HepG2 (cell line): Measurements from ENCODE around the gene FECH. TPM values are rescaled to one million over a fixed set of nuclear protein-coding genes. Genes with fewer than 3 reads are reported as not detected.

Experiments
- ATAC-seq: fragments of 200-7000 bp; cut with Tn5 transposase; 3 replicates; pipeline ENCODE4 v1.9.1; 2020; ENCODE audit warnings: mild to moderate bottlenecking, moderate library complexity
- BruUV-seq: library from RNA; stranded (reverse); fragments of 400-500 nt; replicated peaks from 2 replicates; lab custom pipeline; 2021; lab: Mats Ljungman, UMichigan
- CTCF ChIA-PET: fragments of 300-600 bp; formaldehyde crosslinking; extraction: SDS; loops from one replicate; lab custom pipeline; 2021; ENCODE audit warnings: low total read pairs, inconsistent platforms, low intra/inter-chr PET ratio; lab: Yijun Ruan, JAX
- POLR2A ChIA-PET: fragments of 350-600 bp; sonication (Branson Sonifier 250); formaldehyde crosslinking; loops from one replicate; lab custom pipeline; 2020; ENCODE audit warnings: antibody characterized with exemption, inconsistent platforms; lab: Yijun Ruan, JAX
- DNase-seq: peaks from one replicate; pipeline ENCODE4 v3.0.0-alpha.2; 2015; ENCODE audit warnings: low spot score
- FAIRE-seq: peaks from 3 replicates; lab custom pipeline; 2011; peaks lifted over from hg19 to GRCh38; lab: Jason Lieb, UNC
- H2AFZ ChIP-seq: one replicate; pipeline ENCODE4 v1.6.1; 2011; ENCODE audit warnings: low read length, inconsistent platforms
- H3K27ac ChIP-seq: fragments of 300-600 bp; 3 replicates; pipeline ENCODE4 v1.8.0; 2011; ENCODE audit warnings: mixed run types, mild to moderate bottlenecking, mixed read lengths, low read length, inconsistent platforms; ENCODE audit not compliant: insufficient read depth; ENCODE audit errors: extremely low read length
- H3K27me3 ChIP-seq, 2 experiments: fragments of 200-600 bp in 1 of 2; 2 replicates in 1 of 2; 3 replicates in 1 of 2; pipeline versions ENCODE4 v1.6.0 to v1.8.0; 2011; ENCODE audit warnings: low read length in 2 of 2, mild to moderate bottlenecking in 2 of 2, moderate library complexity in 2 of 2, inconsistent platforms in 1 of 2; ENCODE audit not compliant: insufficient read depth in 2 of 2, control insufficient read depth in 1 of 2
- H3K36me3 ChIP-seq, 2 experiments: fragments of 200-600 bp in 1 of 2; replicated peaks in 1 of 2; 2 replicates in 1 of 2; 3 replicates in 1 of 2; pipeline versions ENCODE4 v1.5.1 to v1.8.0; 2011; ENCODE audit warnings: low read length in 2 of 2, inconsistent platforms in 1 of 2; ENCODE audit not compliant: insufficient read depth in 2 of 2, control insufficient read depth in 1 of 2
- H3K4me1 ChIP-seq: 2 replicates; pipeline ENCODE4 v1.5.1; 2012; ENCODE audit warnings: low read length, inconsistent platforms; ENCODE audit not compliant: insufficient read depth
- H3K4me2 ChIP-seq: 2 replicates; pipeline ENCODE4 v1.6.0; 2011; ENCODE audit warnings: low read depth, low read length, inconsistent platforms
- H3K4me3 ChIP-seq, 3 experiments: fragments of 200-600 bp in 1 of 3; sonication (generic), shearing (Covaris generic) in 1 of 3; replicated peaks in 1 of 3; 2 replicates each; pipeline ENCODE4 v1.5.1; 2011 to 2016; ENCODE audit warnings: low read length in 3 of 3, inconsistent platforms in 2 of 3, low read depth in 2 of 3, mild to moderate bottlenecking in 2 of 3, control low read depth in 1 of 3, mixed read lengths in 1 of 3; ENCODE audit not compliant: insufficient read depth in 1 of 3
- H3K79me2 ChIP-seq: one replicate; pipeline ENCODE4 v1.6.1; 2011; ENCODE audit warnings: low read length, inconsistent platforms; ENCODE audit not compliant: insufficient read depth
- H3K9ac ChIP-seq: 2 replicates; pipeline ENCODE4 v1.6.0; 2011; ENCODE audit warnings: mild to moderate bottlenecking, low read depth, low read length, inconsistent platforms; ENCODE audit not compliant: insufficient read depth
- H3K9me3 ChIP-seq: 2 replicates; pipeline ENCODE4 v1.5.1; 2012; ENCODE audit warnings: mild to moderate bottlenecking, low read length
- H4K20me1 ChIP-seq: 2 replicates; pipeline ENCODE4 v1.6.0; 2011; ENCODE audit warnings: inconsistent platforms, mild to moderate bottlenecking, low read length, moderate library complexity; ENCODE audit not compliant: insufficient read depth
- EZH2 ChIP-seq: conservative IDR thresholded peaks from 2 replicates; pipeline ENCODE4 v1.6.1; 2012; ENCODE audit warnings: mild to moderate bottlenecking, low read depth, low read length, moderate library complexity
- HNF4G ChIP-seq, 2 experiments: sonication (generic) in 1 of 2; formaldehyde crosslinking in 1 of 2; IDR thresholded peaks; 2 replicates each; pipeline versions ENCODE4 v1.4.0 to v1.6.1; 2011 to 2020; ENCODE audit warnings: borderline replicate concordance in 2 of 2, low read depth in 2 of 2, mild to moderate bottlenecking in 2 of 2, low read length in 1 of 2, missing genetic modification reagents in 1 of 2, moderate library complexity in 1 of 2
- HOXA7 ChIP-seq: sonication (generic); formaldehyde crosslinking; IDR thresholded peaks from 2 replicates; pipeline ENCODE4 v1.8.1; 2022; ENCODE audit warnings: mild to moderate bottlenecking, missing genetic modification reagents, moderate library complexity
- KAT2B ChIP-seq: fragments of 150-350 bp; IDR thresholded peaks from 2 replicates; pipeline ENCODE4 v1.6.1; 2014; ENCODE audit warnings: low read depth, low read length, borderline replicate concordance
- MED13 ChIP-seq: sonication (generic); formaldehyde crosslinking; IDR thresholded peaks from 2 replicates; pipeline ENCODE4 v1.5.0; 2020; ENCODE audit warnings: missing genetic modification reagents
- MEF2D ChIP-seq: sonication (generic); formaldehyde crosslinking; IDR thresholded peaks from 2 replicates; pipeline ENCODE4 v1.5.1; 2020; ENCODE audit warnings: mild to moderate bottlenecking, missing genetic modification reagents
- RAD21 ChIP-seq: fragments of 450-650 bp; formaldehyde crosslinking; IDR thresholded peaks from 2 replicates; pipeline ENCODE4 v1.5.0; 2020; ENCODE audit warnings: mild to moderate bottlenecking
- REPIN1 ChIP-seq: sonication (generic); formaldehyde crosslinking; IDR thresholded peaks from 2 replicates; pipeline ENCODE4 v1.8.0; 2022; ENCODE audit warnings: missing genetic modification reagents, low read depth, mild to moderate bottlenecking, borderline replicate concordance
- RFXAP ChIP-seq: sonication (generic); formaldehyde crosslinking; IDR thresholded peaks from 2 replicates; pipeline ENCODE4 v1.4.0; 2020; ENCODE audit warnings: missing genetic modification reagents, borderline replicate concordance
- SMAD9 ChIP-seq: sonication (generic); formaldehyde crosslinking; IDR thresholded peaks from 2 replicates; pipeline ENCODE4 v1.5.1; 2020; ENCODE audit warnings: mild to moderate bottlenecking, missing genetic modification reagents
- SMC3 ChIP-seq: IDR thresholded peaks from 2 replicates; pipeline ENCODE4 v1.6.1; 2011; ENCODE audit warnings: low read length, improper control_type of control experiment
- SP1 ChIP-seq, 2 experiments: fragments of 450-650 bp in 1 of 2; sonication (generic) in 1 of 2; formaldehyde crosslinking in 1 of 2; IDR thresholded peaks; 2 replicates each; pipeline versions ENCODE4 v1.4.0 to v1.6.1; 2016 to 2020; ENCODE audit warnings: missing genetic modification reagents in 1 of 2
- STAG1 ChIP-seq: sonication (generic); formaldehyde crosslinking; IDR thresholded peaks from 2 replicates; pipeline ENCODE4 v1.4.0; 2020; ENCODE audit warnings: missing genetic modification reagents
- ZNF20 ChIP-seq: sonication (generic); formaldehyde crosslinking; IDR thresholded peaks from 2 replicates; pipeline ENCODE4 v1.4.0; 2020; ENCODE audit warnings: mild to moderate bottlenecking, moderate library complexity, missing genetic modification reagents
- ZNF225 ChIP-seq: sonication (generic); formaldehyde crosslinking; IDR thresholded peaks from 2 replicates; pipeline ENCODE4 v1.4.0; 2020; ENCODE audit warnings: mild to moderate bottlenecking, missing genetic modification reagents
- ZNF230 ChIP-seq: sonication (generic); formaldehyde crosslinking; IDR thresholded peaks from 2 replicates; pipeline ENCODE4 v1.4.0; 2020; ENCODE audit warnings: mild to moderate bottlenecking, missing genetic modification reagents
- ZNF572 ChIP-seq: sonication (generic); formaldehyde crosslinking; IDR thresholded peaks from 2 replicates; pipeline ENCODE4 v1.5.1; 2020; ENCODE audit warnings: mild to moderate bottlenecking, missing genetic modification reagents
- ZNF670 ChIP-seq: sonication (generic); formaldehyde crosslinking; IDR thresholded peaks from 2 replicates; pipeline ENCODE4 v1.8.0; 2022; ENCODE audit warnings: mild to moderate bottlenecking, missing genetic modification reagents, borderline replicate concordance
- whole genome bisulfite sequencing: methylation state at CpG from one replicate; pipeline ENCODE4 v1.1.6; 2017; ENCODE audit warnings: low lambda C conversion rate; 5-methylcytosine and 5-hydroxymethylcytosine counted together
- in situ Hi-C: cut with HindIII; loops from 2 replicates; pipeline ENCODE4 v1.10.0; 2017; ENCODE audit warnings: low pct_unique_long_range_greater_than_20kb; ENCODE audit not compliant: extremely low pct_ligation_motif_present
- intact Hi-C: fragments of 100-400 bp; cut with micrococcal nuclease; formaldehyde crosslinking; loops from one replicate; pipeline ENCODE4 v1.10.0; 2022; ENCODE audit not compliant: unreplicated experiment
- polyA plus RNA-seq, 8 experiments: library from polyadenylated mRNA; depleted of rRNA in 3 of 8; stranded (reverse) in 7 of 8; unstranded in 1 of 8; fragments of >200 nt; fragmentation: Illumina TruSeq in 4 of 8; extraction: Trizol in 4 of 8; gene quantifications; 2 replicates each; pipeline versions ENCODE4 v1.2.1 to v1.2.3, GENCODE V29; 2011 to 2016; ENCODE audit warnings: low read depth in 4 of 8, missing spikeins in 1 of 8, mixed read lengths in 1 of 8; ENCODE audit not compliant: insufficient read depth in 1 of 8
- total RNA-seq, 5 experiments: library from RNA; depleted of rRNA; stranded (reverse); fragments of >200 nt; fragmentation: Illumina TruSeq; extraction: Trizol; gene quantifications; 2 replicates each; pipeline ENCODE4 v1.2.3, GENCODE V29; 2016; ENCODE audit warnings: low read depth in 1 of 5
- TF ChIP-seq, protein P1 (sequence below): sonication (generic); formaldehyde crosslinking; IDR thresholded peaks from 2 replicates; pipeline ENCODE4 v1.4.0; 2020; ENCODE audit warnings: missing genetic modification reagents
- TF ChIP-seq, protein P2 (sequence below): sonication (generic); formaldehyde crosslinking; IDR thresholded peaks from 2 replicates; pipeline ENCODE4 v1.4.0; 2020; ENCODE audit warnings: mild to moderate bottlenecking, low read depth, missing genetic modification reagents
- TF ChIP-seq, protein P3 (sequence below): sonication (generic); formaldehyde crosslinking; IDR thresholded peaks from 2 replicates; pipeline ENCODE4 v1.5.0; 2020; ENCODE audit warnings: mild to moderate bottlenecking, missing genetic modification reagents, moderate library complexity

Gene FECH
- total and polyA plus RNA-seq, 2 of the 13 experiments (the other 11 are each of a cell fraction or from before 2014, with no cell fraction given) = 14.7 to 21.9 TPM

DNA sequence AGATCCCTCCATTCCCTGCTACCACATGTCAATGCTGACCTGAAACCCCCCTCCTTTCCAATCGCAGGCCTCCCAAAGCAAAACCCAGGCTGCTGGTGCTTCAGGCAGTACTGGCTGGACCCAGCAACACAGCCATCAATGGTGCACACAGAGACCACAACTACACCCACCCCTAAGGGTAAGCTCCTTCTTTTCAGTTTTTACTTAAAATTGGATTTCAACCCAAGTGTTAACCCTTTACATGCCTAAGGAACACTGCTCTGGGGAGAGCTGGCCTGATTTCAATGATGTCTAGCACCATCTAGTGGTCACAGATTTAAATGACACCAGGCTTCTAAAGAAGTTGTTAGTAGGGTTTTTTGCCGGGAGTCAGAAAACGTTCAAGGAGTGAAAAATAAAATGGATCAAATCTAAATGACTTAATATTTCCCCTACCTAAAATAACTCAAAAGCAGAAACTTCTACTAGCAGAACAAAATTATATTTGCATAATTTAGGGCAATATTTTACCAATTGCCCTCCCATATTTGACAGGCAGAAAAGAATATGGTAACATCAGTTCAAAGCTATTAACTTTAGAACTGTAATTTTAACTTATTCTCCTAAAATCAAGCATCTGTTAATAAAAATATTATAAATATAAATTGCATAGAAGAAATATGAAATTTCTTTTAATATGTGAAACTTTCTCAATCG is 24.6 kb downstream of the FECH start:
- BruUV-seq = no TSS peak
- Histone ChIP-seq H3K4me3 (no peak overlapping the region), H3K27ac (no peak overlapping the region), H3K9ac (no peak overlapping the region), H4K20me1 (no peaks in the 10 kb centered on the region), H3K4me1 (no peaks in the 10 kb centered on the region), H3K27me3 (no peaks in the 10 kb centered on the region), H3K36me3 (peaks cover 4 to 7% of the 10 kb centered on the region in 2 experiments; a peak in 3 of 5 replicates), H3K9me3 (no peaks in the 10 kb centered on the region), H3K4me2 (no peak overlapping the region), H2AFZ (no peak overlapping the region), H3K79me2 (no peaks in the 10 kb centered on the region)
- ChIA-PET CTCF (interaction anchor here (1.1 to 2.4 kb wide), 4 partner anchors 124 to 859 kb away, joined by 4 to 14 read pairs (median 8); no protein-coding TSS in a partner anchor), POLR2A (no interaction called here)
- WGBS = 62% methylated on average over 4 of the region's 4 CpGs
- FAIRE-seq = peak; percentile 85
- intact Hi-C loops (loop anchor here (1.0 to 5.0 kb wide), 2 partner anchors 125 to 693 kb away; partner anchors contain the start of gene ONECUT2), in situ Hi-C loops (loop anchor here (25.0 kb wide), 1 partner anchor 775 kb away; no protein-coding TSS in a partner anchor)
- ATAC-seq = peak; percentile 45; the same call in 1 of the 3 replicates
- DNase-seq = peak; percentile 47
- TF ChIP-seq SP1 (IDR thresholded peaks at IDR 0.05) = no peak
- no peak for TF ChIP-seq SP1 (CRISPR knock-in tag; IDR thresholded peaks at IDR 0.05)
- TF ChIP-seq STAG1 (CRISPR knock-in tag) = peak; percentile 88
- TF ChIP-seq ZNF225 = no peak
- TF ChIP-seq, protein P1, sequence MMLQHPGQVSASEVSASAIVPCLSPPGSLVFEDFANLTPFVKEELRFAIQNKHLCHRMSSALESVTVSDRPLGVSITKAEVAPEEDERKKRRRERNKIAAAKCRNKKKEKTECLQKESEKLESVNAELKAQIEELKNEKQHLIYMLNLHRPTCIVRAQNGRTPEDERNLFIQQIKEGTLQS (CRISPR knock-in tag) = no peak
- TF ChIP-seq HNF4G (IDR thresholded peaks at IDR 0.05; ENCODE audit: borderline replicate concordance, low read depth, low read length) = no peak
- no peak for TF ChIP-seq HNF4G (CRISPR knock-in tag; IDR thresholded peaks at IDR 0.05; ENCODE audit: borderline replicate concordance, low read depth)
- no peak for TF ChIP-seq SMAD9 (CRISPR knock-in tag)
- TF ChIP-seq RAD21 = peak; percentile 64; the same call in 1 of the 2 replicates
- TF ChIP-seq HOXA7 = no peak
- TF ChIP-seq, protein P2, sequence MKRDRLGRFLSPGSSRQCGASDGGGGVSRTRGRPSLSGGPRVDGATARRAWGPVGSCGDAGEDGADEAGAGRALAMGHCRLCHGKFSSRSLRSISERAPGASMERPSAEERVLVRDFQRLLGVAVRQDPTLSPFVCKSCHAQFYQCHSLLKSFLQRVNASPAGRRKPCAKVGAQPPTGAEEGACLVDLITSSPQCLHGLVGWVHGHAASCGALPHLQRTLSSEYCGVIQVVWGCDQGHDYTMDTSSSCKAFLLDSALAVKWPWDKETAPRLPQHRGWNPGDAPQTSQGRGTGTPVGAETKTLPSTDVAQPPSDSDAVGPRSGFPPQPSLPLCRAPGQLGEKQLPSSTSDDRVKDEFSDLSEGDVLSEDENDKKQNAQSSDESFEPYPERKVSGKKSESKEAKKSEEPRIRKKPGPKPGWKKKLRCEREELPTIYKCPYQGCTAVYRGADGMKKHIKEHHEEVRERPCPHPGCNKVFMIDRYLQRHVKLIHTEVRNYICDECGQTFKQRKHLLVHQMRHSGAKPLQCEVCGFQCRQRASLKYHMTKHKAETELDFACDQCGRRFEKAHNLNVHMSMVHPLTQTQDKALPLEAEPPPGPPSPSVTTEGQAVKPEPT (CRISPR knock-in tag) = no peak
- no peak for TF ChIP-seq ZNF572 (CRISPR knock-in tag)
- no peak for TF ChIP-seq KAT2B
- no peak for TF ChIP-seq MEF2D (CRISPR knock-in tag)
- TF ChIP-seq ZNF670 (CRISPR knock-in tag) = no peak
- TF ChIP-seq EZH2 = no peak
- TF ChIP-seq, protein P3, sequence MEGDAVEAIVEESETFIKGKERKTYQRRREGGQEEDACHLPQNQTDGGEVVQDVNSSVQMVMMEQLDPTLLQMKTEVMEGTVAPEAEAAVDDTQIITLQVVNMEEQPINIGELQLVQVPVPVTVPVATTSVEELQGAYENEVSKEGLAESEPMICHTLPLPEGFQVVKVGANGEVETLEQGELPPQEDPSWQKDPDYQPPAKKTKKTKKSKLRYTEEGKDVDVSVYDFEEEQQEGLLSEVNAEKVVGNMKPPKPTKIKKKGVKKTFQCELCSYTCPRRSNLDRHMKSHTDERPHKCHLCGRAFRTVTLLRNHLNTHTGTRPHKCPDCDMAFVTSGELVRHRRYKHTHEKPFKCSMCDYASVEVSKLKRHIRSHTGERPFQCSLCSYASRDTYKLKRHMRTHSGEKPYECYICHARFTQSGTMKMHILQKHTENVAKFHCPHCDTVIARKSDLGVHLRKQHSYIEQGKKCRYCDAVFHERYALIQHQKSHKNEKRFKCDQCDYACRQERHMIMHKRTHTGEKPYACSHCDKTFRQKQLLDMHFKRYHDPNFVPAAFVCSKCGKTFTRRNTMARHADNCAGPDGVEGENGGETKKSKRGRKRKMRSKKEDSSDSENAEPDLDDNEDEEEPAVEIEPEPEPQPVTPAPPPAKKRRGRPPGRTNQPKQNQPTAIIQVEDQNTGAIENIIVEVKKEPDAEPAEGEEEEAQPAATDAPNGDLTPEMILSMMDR = peak; percentile 81
- peak; percentile 72; the same call in 1 of the 2 replicates for TF ChIP-seq SMC3
- TF ChIP-seq MED13 (CRISPR knock-in tag) = no peak
- TF ChIP-seq REPIN1 (CRISPR knock-in tag) = no peak
- TF ChIP-seq ZNF20 (CRISPR knock-in tag) = no peak
- no peak for TF ChIP-seq RFXAP (CRISPR knock-in tag)
- no peak for TF ChIP-seq ZNF230 (CRISPR knock-in tag)
